Transverse colon (tissue), 4 donors: ENCODE data around the gene FNDC3B. TPM values are rescaled to one million over a fixed set of nuclear protein-coding genes. Genes with fewer than 3 reads are reported as not detected.

Source experiments
- DNase-seq: peaks from one replicate; pipeline ENCODE4 v3.0.0-alpha.2; 2019
- H3K27ac ChIP-seq, 4 donors: fragments of 200-600 bp; sonication (generic); 2 replicates each; pipeline ENCODE4 v1.5.1; 2016 to 2018; ENCODE audit warnings: inconsistent platforms in 4 of 4
- H3K27me3 ChIP-seq: fragments of 200-600 bp; sonication (generic); 2 replicates; pipeline ENCODE4 v1.5.1; 2017; ENCODE audit warnings: inconsistent platforms
- H3K36me3 ChIP-seq, 4 donors: fragments of 200-600 bp; sonication (generic); 2 replicates each; pipeline ENCODE4 v1.5.1; 2017 to 2019; ENCODE audit warnings: inconsistent platforms in 4 of 4
- H3K4me1 ChIP-seq, 4 donors: fragments of 200-600 bp; sonication (generic); 2 replicates each; pipeline ENCODE4 v1.5.1; 2017 to 2020; ENCODE audit warnings: inconsistent platforms in 4 of 4
- H3K4me3 ChIP-seq, 4 donors: fragments of 200-600 bp; sonication (generic); 1 replicate in 1 of 4; 2 replicates in 3 of 4; pipeline versions ENCODE4 v1.5.1 to v1.6.1; 2017 to 2019; ENCODE audit warnings: inconsistent platforms in 4 of 4
- H3K9me3 ChIP-seq, 2 donors: fragments of 200-600 bp; sonication (generic); 2 replicates each; pipeline ENCODE4 v1.5.1; 2017 to 2019; ENCODE audit warnings: inconsistent platforms in 2 of 2
- EP300 ChIP-seq: sonication (generic); formaldehyde crosslinking; IDR thresholded peaks from one replicate; pipeline ENCODE4 v1.6.1; 2017; ENCODE audit warnings: antibody characterized with exemption, low read depth
- POLR2A ChIP-seq: fragments of 450-650 bp; IDR thresholded peaks from one replicate; pipeline ENCODE4 v1.6.1; 2016; ENCODE audit warnings: antibody characterized with exemption, mild to moderate bottlenecking, moderate library complexity
- POLR2AphosphoS5 ChIP-seq, 3 donors: sonication (generic); formaldehyde crosslinking; IDR thresholded peaks; one replicate each; pipeline ENCODE4 v1.6.1; 2016; ENCODE audit warnings: antibody characterized with exemption in 3 of 3
- WGBS, 2 donors: methylation state at CpG; one replicate each; pipeline ENCODE4 v1.1.5; 2018; ENCODE audit warnings: low coverage in 1 of 2; 5-methylcytosine and 5-hydroxymethylcytosine counted together
- in situ Hi-C, 4 donors: fragments of 200-750 bp; cut with MboI; loops; one replicate each; pipeline versions ENCODE4 v1.15.0 to v1.15.1; 2017; ENCODE audit warnings: low sequenced_read_pairs in 3 of 4, low pct_ligation_motif_present in 1 of 4, low pct_unique_long_range_greater_than_20kb in 1 of 4
- intact Hi-C: fragments of 100-400 bp; cut with DNase I; formaldehyde crosslinking; loops from one replicate; pipeline ENCODE4 v1.15.1; 2023; ENCODE audit warnings: low total_unique reads
- total RNA-seq, 4 donors: library from RNA; depleted of rRNA; stranded (reverse); fragments of >200 nt; gene quantifications; one replicate each; pipeline ENCODE4 v1.1.0, GENCODE V29; 2016
- TF ChIP-seq, protein P1 (sequence below), 5 experiments: fragments of 200-600 bp in 3 of 5; fragments of 450-650 bp in 2 of 5; sonication (generic) in 3 of 5; IDR thresholded peaks; 1 replicate in 2 of 5; 2 replicates in 3 of 5; pipeline ENCODE4 v1.5.1; 2016 to 2017; ENCODE audit warnings: antibody characterized with exemption in 5 of 5, inconsistent platforms in 3 of 5, mild to moderate bottlenecking in 2 of 5, moderate library complexity in 1 of 5

The FNDC3B gene
- total RNA-seq, 4 donors from 2014 or later = 28.5 to 85.7 (median 44.5) TPM

DNA sequence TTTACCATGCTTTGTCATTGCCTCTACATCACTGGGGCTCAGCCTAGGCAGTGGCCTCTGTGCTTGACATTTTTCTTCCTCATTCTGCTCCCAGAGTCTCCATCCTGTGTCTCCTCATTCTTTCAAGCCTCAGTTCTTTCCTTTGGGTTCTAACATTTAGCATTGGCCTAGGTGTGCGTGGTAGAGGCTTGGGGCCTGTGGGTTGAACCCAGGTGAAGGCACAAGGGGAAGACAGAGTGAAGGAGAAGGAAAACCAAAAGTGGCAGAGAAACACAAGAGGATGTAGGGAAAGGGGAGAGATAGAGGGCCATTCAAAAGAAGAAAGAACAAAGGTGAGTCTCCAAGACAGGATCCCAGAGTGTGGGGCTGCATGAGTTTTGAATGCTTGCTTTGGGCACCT lies 75.7 kb downstream of the FNDC3B start:
- no peak overlapping the region for H3K4me3 ChIP-seq
- no peak overlapping the region for H3K27ac ChIP-seq
- WGBS, 2 donors = 80 to 90% methylated on average over 1 of the region's 1 CpG
- TF ChIP-seq, protein P1, sequence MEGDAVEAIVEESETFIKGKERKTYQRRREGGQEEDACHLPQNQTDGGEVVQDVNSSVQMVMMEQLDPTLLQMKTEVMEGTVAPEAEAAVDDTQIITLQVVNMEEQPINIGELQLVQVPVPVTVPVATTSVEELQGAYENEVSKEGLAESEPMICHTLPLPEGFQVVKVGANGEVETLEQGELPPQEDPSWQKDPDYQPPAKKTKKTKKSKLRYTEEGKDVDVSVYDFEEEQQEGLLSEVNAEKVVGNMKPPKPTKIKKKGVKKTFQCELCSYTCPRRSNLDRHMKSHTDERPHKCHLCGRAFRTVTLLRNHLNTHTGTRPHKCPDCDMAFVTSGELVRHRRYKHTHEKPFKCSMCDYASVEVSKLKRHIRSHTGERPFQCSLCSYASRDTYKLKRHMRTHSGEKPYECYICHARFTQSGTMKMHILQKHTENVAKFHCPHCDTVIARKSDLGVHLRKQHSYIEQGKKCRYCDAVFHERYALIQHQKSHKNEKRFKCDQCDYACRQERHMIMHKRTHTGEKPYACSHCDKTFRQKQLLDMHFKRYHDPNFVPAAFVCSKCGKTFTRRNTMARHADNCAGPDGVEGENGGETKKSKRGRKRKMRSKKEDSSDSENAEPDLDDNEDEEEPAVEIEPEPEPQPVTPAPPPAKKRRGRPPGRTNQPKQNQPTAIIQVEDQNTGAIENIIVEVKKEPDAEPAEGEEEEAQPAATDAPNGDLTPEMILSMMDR (IDR thresholded peaks at IDR 0.05) = no peak
- no peak for TF ChIP-seq POLR2A
- TF ChIP-seq POLR2AphosphoS5 (IDR thresholded peaks at IDR 0.05) = no peak
- TF ChIP-seq EP300 = no peak
- H3K4me1 ChIP-seq = peaks cover 0 to 4% (median 0%) of the 10 kb centered on the region in 4 donors
- no peaks in the 10 kb centered on the region for H3K36me3 ChIP-seq
- no peaks in the 10 kb centered on the region for H3K27me3 ChIP-seq
- DNase-seq = no peak
- intact Hi-C loops = no loop called here
- in situ Hi-C loops = no loop called here
- no peaks in the 10 kb centered on the region for H3K9me3 ChIP-seq

DNA sequence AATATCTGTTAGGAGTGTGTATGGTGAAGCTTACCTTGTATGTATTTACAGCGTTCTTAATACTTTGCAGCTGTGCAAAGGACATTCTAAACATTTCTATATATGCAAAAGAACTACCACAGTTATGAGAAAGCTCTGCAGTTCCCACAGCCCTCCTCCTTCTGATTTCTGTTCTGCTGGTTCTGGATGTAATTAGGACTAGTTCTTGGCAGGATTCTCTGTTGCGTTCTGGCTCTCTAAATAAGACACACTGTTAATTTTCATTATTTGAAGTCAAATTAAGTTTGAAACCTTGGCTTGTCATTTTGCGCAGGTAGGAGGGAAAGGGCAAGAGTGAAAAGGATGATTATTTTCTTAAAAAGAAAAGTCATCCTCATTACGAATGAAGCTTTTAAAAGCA lies 76.4 kb downstream of the FNDC3B start:
- no peak overlapping the region for H3K4me3 ChIP-seq
- in situ Hi-C loops (no loop called here), intact Hi-C loops (no loop called here)
- TF ChIP-seq EP300 (no peak), POLR2A (no peak)
- H3K36me3 ChIP-seq = no peaks in the 10 kb centered on the region
- no peak overlapping the region for H3K27ac ChIP-seq
- no peaks in the 10 kb centered on the region for H3K27me3 ChIP-seq
- no peaks in the 10 kb centered on the region for H3K9me3 ChIP-seq
- WGBS, 2 donors = 66 to 78% methylated on average over 4 of the region's 4 CpGs
- peaks cover 0 to 2% (median 0%) of the 10 kb centered on the region in 4 donors for H3K4me1 ChIP-seq
- DNase-seq = no peak

DNA sequence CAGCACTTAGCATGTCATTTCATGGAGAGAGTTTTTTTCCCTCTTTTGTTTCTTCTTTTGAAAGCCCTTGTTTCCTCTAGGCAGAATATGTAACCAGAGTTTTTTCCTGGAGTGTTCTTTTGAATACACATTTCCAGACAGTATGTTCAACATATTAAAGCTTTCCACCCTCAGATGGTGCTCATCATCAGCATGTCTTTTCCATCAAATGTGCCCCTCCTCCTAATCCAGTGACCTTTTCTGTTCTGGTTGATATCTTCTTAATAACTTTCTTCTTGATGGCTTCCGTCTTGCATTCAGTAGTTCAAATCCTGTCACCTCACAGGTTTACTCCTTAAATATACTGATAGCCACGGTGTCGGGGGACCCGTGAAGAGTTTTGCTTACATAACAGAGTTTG lies 78.6 kb downstream of the FNDC3B start:
- no peaks in the 10 kb centered on the region for H3K27me3 ChIP-seq
- H3K4me3 ChIP-seq = no peak overlapping the region
- H3K36me3 ChIP-seq = no peaks in the 10 kb centered on the region
- no peaks in the 10 kb centered on the region for H3K9me3 ChIP-seq
- DNase-seq = no peak
- H3K4me1 ChIP-seq = peaks cover 0 to 2% (median 0%) of the 10 kb centered on the region in 4 donors
- 84 to 90% methylated on average over 4 of the region's 4 CpGs for whole genome bisulfite sequencing, 2 donors
- in situ Hi-C loops (no loop called here), intact Hi-C loops (no loop called here)
- H3K27ac ChIP-seq = no peak overlapping the region
- TF ChIP-seq, protein P1 (IDR thresholded peaks at IDR 0.05) = no peak
- TF ChIP-seq EP300 (no peak), POLR2A (no peak), POLR2AphosphoS5 (IDR thresholded peaks at IDR 0.05) (no peak)

DNA sequence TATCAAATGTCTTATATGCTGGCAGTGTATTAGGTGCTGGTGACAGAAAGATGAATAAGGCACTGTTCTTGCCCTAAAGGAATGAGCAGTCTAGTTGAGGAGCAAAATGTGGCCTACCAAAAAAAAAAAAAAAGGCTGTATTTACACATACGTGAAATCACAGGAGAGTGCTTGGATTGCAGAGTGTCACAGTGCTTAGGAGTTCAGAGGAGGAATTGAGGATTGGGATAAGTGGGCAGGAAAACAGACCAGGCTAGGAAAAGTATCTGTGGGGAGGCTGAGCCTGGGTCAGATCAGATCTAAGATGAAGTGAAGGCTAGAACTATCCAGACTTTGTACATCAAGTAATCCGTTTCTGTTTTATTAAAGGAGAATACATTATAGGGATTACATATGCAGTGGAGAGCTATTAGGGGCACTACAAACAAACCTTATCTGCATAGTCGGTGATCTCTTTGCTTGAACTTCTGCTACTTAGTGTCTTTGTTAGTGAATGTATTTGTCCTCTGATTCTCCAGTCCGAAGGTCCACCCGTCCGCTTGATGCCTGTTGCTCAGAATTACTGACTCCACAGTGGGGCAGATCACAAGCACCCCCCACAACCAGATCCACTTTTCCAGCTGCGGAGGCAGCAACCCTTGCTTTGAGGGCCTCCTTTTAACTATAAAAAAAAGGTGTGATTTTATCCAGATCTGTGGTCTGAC lies 80.0 kb downstream of the FNDC3B start:
- peaks cover 0 to 3% (median 0%) of the 10 kb centered on the region in 4 donors for H3K4me1 ChIP-seq
- H3K36me3 ChIP-seq = no peaks in the 10 kb centered on the region
- WGBS, 2 donors = 74 to 83% methylated on average over 6 to 7 of the region's 7 CpGs
- H3K27ac ChIP-seq = no peak overlapping the region
- in situ Hi-C loops (no loop called here), intact Hi-C loops (no loop called here)
- no peak overlapping the region for H3K4me3 ChIP-seq
- H3K27me3 ChIP-seq = no peaks in the 10 kb centered on the region
- H3K9me3 ChIP-seq = no peaks in the 10 kb centered on the region
- TF ChIP-seq, protein P1 (IDR thresholded peaks at IDR 0.05) = no peak
- no peak for TF ChIP-seq POLR2A
- TF ChIP-seq EP300 = no peak
- TF ChIP-seq POLR2AphosphoS5 (IDR thresholded peaks at IDR 0.05) = no peak
- no peak for DNase-seq

DNA sequence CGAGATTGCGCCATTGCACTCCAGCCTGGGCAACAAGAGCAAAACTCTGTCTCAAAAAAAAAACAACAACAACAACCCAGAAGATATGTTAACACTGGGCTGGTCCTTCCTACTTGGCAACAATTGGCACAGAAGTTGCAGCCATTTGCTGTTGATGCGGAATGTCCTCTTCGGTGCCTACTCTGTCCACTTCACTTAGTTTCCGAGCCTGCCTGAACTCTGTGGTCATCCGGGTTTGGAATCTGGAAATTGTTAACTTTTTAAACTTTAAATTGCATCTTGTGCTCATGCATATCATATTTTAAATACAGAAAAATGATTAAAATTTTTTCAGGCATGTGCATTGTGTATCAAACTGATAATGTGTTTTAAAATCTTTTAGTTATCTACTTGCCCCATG lies 81.5 kb downstream of the FNDC3B start:
- DNase-seq = no peak
- no peaks in the 10 kb centered on the region for H3K27me3 ChIP-seq
- H3K36me3 ChIP-seq = no peaks in the 10 kb centered on the region
- no peaks in the 10 kb centered on the region for H3K9me3 ChIP-seq
- H3K27ac ChIP-seq = no peak overlapping the region
- no peak overlapping the region for H3K4me3 ChIP-seq
- intact Hi-C loops (no loop called here), in situ Hi-C loops (no loop called here)
- 91 to 97% methylated on average over 4 to 6 of the region's 6 CpGs for WGBS, 2 donors
- no peak for TF ChIP-seq POLR2AphosphoS5 (IDR thresholded peaks at IDR 0.05)
- no peak for TF ChIP-seq POLR2A
- TF ChIP-seq, protein P1 (IDR thresholded peaks at IDR 0.05) = no peak
- no peak for TF ChIP-seq EP300
- peaks cover 9 to 16% (median 12%) of the 10 kb centered on the region in 4 donors for H3K4me1 ChIP-seq
